Psoas muscle (tissue), 8 donors: ENCODE results near the gene SH3RF3. TPM values are rescaled to one million over a fixed set of nuclear protein-coding genes. Genes with fewer than 3 reads are reported as not detected.

Experiments
- ATAC-seq, 4 donors: fragments of 200-7000 bp; cut with Tn5 transposase; one replicate each; pipeline ENCODE4 v1.9.1; 2020; ENCODE audit warnings: moderate library complexity in 3 of 4, mild to moderate bottlenecking in 2 of 4
- DNase-seq, 2 donors: peaks; one replicate each; pipeline ENCODE4 v3.0.0-alpha.2; 2020
- H3K27ac ChIP-seq: fragments of 200-600 bp; one replicate; pipeline ENCODE4 v1.8.0; 2022
- H3K27me3 ChIP-seq, 3 donors: fragments of 200-600 bp in 1 of 3; one replicate each; pipeline versions ENCODE4 v1.6.1 to v1.8.0; 2013 to 2022; ENCODE audit warnings: low read length in 2 of 3, mild to moderate bottlenecking in 2 of 3, moderate library complexity in 1 of 3; ENCODE audit not compliant: insufficient read depth in 3 of 3
- H3K36me3 ChIP-seq, 2 donors: fragments of 200-600 bp in 1 of 2; one replicate each; pipeline versions ENCODE4 v1.6.1 to v1.8.0; 2013 to 2022; ENCODE audit warnings: low read depth in 1 of 2, mild to moderate bottlenecking in 1 of 2, moderate library complexity in 1 of 2; ENCODE audit not compliant: insufficient read depth in 1 of 2
- H3K4me1 ChIP-seq: fragments of 200-600 bp; one replicate; pipeline ENCODE4 v1.8.0; 2022
- H3K4me3 ChIP-seq: fragments of 200-600 bp; one replicate; pipeline ENCODE4 v1.8.0; 2022; ENCODE audit warnings: mild to moderate bottlenecking
- H3K9me3 ChIP-seq: fragments of 200-600 bp; one replicate; pipeline ENCODE4 v1.8.0; 2022
- WGBS, 3 donors: extraction: QIAGEN DNeasy Blood & Tissue Kit; methylation state at CpG; one replicate each; pipeline versions ENCODE4 v1.1.6 to v1.1.7; 2013; 5-methylcytosine and 5-hydroxymethylcytosine counted together
- intact Hi-C, 2 donors: fragments of 100-400 bp; cut with DNase I; formaldehyde crosslinking; loops; one replicate each; pipeline versions ENCODE4 v1.11.0 to v1.14.2; 2022
- polyA plus RNA-seq, 3 donors: library from polyadenylated mRNA; stranded (reverse); fragments of 200-250 nt; gene quantifications; one replicate each; pipeline ENCODE4 v1.2.3, GENCODE V29; 2013
- total RNA-seq, 4 donors: library from RNA; stranded (reverse); fragmentation: NEBNext Ultra II Directional in 2 of 4; extraction: Animal tissue kit (Norgen Biotek cat#: 25700) in 2 of 4; gene quantifications; one replicate each; pipeline versions ENCODE4 v1.2.1 to v1.2.4, GENCODE V29; 2021 to 2023
- TF ChIP-seq, protein P1 (sequence below): fragments of 200-600 bp; IDR thresholded peaks from one replicate; pipeline ENCODE4 v1.8.0; 2022; ENCODE audit warnings: antibody characterized with exemption
- donor health status: healthy with polysubstance abuse.
- donor health status: DM: no; HTN: no; CAD: no; lungs with moderate emphysema.
- donor health status: Bipolar disorder and iron deficiency.
- donor health status: healthy.
- donor health status: DM: yes; HTN: yes; CAD: no.
- donor health status: DM: no; HTN: no; CAD: no.
- donor health status: DM: no; HTN: no; CAD: no.
- donor health status: DM: yes; HTN: yes; CAD: no.

The SH3RF3 gene
- total and polyA plus RNA-seq, 7 donors, result 4.6 to 27.0 (median 9.0) TPM

DNA sequence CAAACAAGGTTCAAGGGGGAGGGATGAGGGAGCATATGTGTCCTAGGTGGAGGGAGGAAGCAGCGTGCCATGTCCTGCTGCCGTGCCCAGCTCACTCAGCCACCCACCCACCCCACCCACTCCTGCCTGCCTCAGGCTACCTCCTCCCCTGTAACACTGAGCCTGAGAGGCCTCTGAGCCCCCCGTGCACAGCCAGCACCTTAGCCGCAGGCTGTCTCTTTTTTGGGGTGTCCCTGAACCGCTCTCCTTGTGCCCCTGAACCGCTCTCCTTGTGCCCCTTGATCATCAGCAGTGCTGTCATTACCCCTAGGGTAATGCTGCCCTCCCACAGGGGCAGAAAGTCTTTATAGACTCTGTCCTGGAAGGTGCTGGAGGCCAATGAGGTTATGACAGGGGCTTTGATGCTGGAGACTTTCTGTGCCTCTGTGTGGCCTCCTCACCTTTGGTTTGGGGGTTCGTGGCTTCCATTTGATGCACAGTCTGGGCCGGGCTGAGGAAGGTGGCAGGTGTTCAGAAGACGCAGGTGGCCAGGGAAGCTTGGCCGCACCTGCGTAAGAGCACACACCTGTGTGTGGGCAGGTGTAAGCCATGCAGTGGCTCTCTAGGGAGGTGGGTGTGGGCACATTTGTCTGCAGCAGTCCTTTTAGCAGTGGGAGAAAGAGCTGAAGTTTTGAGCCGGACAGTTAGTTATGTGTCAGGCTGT is 344.8 kb downstream of the SH3RF3 start:
- intact Hi-C loops, result no loop called here
- 96 to 98% (median 97%) methylated on average over 12 of the region's 12 CpGs for WGBS, 3 donors
- Histone ChIP-seq H3K27ac (no peak overlapping the region), H3K4me1 (peaks cover 15% of the 10 kb centered on the region), H3K9me3 (no peaks in the 10 kb centered on the region), H3K4me3 (no peak overlapping the region), H3K27me3 (no peaks in the 10 kb centered on the region), H3K36me3 (no peaks in the 10 kb centered on the region)
- DNase-seq (no peak), ATAC-seq (no peak)
- TF ChIP-seq, protein P1, sequence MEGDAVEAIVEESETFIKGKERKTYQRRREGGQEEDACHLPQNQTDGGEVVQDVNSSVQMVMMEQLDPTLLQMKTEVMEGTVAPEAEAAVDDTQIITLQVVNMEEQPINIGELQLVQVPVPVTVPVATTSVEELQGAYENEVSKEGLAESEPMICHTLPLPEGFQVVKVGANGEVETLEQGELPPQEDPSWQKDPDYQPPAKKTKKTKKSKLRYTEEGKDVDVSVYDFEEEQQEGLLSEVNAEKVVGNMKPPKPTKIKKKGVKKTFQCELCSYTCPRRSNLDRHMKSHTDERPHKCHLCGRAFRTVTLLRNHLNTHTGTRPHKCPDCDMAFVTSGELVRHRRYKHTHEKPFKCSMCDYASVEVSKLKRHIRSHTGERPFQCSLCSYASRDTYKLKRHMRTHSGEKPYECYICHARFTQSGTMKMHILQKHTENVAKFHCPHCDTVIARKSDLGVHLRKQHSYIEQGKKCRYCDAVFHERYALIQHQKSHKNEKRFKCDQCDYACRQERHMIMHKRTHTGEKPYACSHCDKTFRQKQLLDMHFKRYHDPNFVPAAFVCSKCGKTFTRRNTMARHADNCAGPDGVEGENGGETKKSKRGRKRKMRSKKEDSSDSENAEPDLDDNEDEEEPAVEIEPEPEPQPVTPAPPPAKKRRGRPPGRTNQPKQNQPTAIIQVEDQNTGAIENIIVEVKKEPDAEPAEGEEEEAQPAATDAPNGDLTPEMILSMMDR, result no peak

DNA sequence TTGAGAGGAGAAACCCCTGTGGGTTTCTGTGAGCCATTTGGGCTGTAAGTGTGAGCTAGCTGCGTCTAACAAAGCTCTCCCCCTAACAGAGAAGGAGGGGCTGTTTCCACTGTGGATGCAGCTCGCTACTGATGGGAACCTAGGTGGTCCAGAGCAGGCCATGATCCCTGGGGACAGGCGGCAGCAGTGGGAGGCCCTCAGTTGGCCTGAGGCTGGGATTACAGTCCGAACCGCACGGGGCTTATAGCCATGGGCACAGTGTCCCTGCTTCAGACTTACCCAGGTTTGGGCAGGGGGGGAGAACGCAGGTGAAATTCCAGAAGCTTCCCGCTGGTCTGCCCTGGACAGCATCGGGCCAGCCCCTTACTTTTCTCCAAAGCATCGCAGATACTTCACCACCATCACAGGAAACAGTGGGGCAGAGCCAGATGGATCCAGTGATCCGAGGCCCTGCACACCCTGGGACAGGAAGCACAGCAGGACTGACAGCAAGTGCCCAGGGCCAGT is 345.4 kb downstream of the SH3RF3 start:
- TF ChIP-seq, protein P1, result no peak
- H3K27ac ChIP-seq, result no peak overlapping the region
- no peak for DNase-seq
- H3K4me1 ChIP-seq, result peaks cover 16% of the 10 kb centered on the region
- WGBS, 3 donors, result 83 to 91% (median 87%) methylated on average over 11 of the region's 11 CpGs
- no peaks in the 10 kb centered on the region for H3K9me3 ChIP-seq
- H3K4me3 ChIP-seq, result no peak overlapping the region
- no peak for ATAC-seq
- H3K27me3 ChIP-seq, result no peaks in the 10 kb centered on the region
- no peaks in the 10 kb centered on the region for H3K36me3 ChIP-seq
- intact Hi-C loops, result no loop called here

DNA sequence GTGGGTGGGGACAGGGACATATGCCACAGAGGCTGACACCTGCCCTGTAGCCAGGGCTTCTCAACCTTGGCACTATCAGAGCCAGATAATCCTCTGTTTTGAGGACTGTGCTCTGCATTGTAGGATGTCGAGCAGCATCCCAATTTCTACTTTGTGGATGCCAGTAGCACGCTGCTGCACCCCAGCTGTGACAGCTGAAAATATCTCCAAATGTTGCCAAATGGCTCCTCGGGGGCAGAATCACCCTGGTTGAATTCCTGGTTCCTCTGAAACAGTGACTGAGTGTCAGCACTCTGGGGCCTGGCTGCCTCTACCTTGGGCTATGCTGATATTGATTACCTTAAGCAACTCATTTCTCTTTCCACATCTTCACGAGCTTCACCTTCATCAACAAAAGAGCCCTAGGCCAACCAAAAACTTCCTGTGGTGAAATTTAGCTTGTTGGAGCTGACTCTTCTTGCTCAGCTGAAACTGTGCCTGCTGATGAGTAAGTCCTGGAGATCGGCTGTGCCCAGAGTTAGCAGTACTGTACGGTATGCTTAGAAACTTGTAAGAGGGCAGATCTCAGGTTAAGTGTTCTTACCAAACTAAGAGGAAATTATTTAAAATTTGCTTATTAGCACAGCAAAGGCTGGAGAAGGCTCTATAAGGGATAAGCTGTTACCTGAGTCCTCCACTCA is 346.7 kb downstream of the SH3RF3 start:
- intact Hi-C loops, result no loop called here
- H3K27me3 ChIP-seq, result no peaks in the 10 kb centered on the region
- no peak for DNase-seq
- H3K27ac ChIP-seq, result peak overlapping the region; percentile 25
- H3K4me3 ChIP-seq, result no peak overlapping the region
- TF ChIP-seq, protein P1, result no peak
- H3K9me3 ChIP-seq, result no peaks in the 10 kb centered on the region
- ATAC-seq, result peak; percentile 45 to 68 (median 52)
- H3K36me3 ChIP-seq, result no peaks in the 10 kb centered on the region
- 37 to 55% (median 42%) methylated on average over 6 of the region's 6 CpGs for WGBS, 3 donors
- H3K4me1 ChIP-seq, result peaks cover 28% of the 10 kb centered on the region

DNA sequence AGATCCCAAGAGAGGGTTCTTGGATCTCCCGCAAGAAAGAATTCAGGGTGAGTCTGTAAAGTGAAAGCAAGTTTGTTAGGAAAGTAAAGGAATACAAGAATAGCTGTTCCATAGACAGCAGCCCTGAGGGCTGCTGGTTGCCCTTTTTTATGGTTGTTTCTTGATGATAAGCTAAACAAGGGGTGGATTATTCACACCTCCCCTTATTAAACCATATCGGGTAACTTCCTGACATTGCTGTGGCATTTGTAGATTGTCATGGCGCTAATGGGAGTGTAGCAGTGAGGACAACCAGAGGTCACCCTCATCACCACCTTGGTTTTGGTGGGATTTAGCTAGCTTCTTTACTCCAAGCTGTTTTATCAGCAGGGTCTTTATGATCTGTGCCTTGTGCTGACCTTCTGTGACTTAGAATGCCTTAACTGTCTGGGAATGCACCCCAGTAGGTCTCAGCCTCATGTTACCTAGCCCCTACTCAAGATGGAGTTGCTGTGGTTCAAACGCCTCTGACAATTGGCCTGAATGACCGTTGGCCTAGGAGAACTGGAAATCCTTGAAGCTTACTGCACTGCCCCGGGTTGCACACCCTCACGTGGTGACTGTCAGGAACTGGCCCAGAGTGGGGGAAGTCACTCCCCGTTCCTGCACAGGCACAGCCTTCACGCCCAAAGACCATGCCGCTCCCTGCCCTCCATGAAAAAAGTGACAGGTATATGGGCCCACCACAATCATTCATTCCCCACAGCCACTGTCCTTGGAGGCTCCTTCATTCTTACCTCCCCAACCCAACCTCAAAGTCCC is 347.8 kb downstream of the SH3RF3 start:
- 92 to 93% (median 92%) methylated on average over 10 of the region's 10 CpGs for WGBS, 3 donors
- no peaks in the 10 kb centered on the region for H3K27me3 ChIP-seq
- H3K36me3 ChIP-seq, result no peaks in the 10 kb centered on the region
- ATAC-seq, result no peak
- no peak overlapping the region for H3K4me3 ChIP-seq
- intact Hi-C loops, result no loop called here
- no peak overlapping the region for H3K27ac ChIP-seq
- TF ChIP-seq, protein P1, result no peak
- DNase-seq, result no peak
- no peaks in the 10 kb centered on the region for H3K9me3 ChIP-seq
- H3K4me1 ChIP-seq, result peaks cover 39% of the 10 kb centered on the region
